GM23338 (cell line): Measurements from ENCODE around the gene ACKR1. TPM values are rescaled to one million over a fixed set of nuclear protein-coding genes. Genes with fewer than 3 reads are reported as not detected.

ENCODE experiments used
- ATAC-seq: fragments of 200-7000 bp; cut with Tn5 transposase; 3 replicates; pipeline ENCODE4 v1.9.1; 2020
- DNase-seq: peaks from one replicate; pipeline ENCODE4 v3.0.0-alpha.2; 2015; ENCODE audit warnings: low spot score
- H2AFZ ChIP-seq: fragments of 200-600 bp; sonication (generic); 2 replicates; pipeline ENCODE4 v1.8.0; 2016; ENCODE audit warnings: antibody characterized with exemption, mild to moderate bottlenecking, moderate library complexity
- H3F3A ChIP-seq: fragments of 200-600 bp; sonication (generic); replicated peaks from 2 replicates; pipeline ENCODE4 v1.8.0; 2017; ENCODE audit warnings: antibody characterized with exemption, mixed run types, low read depth
- H3K27ac ChIP-seq: fragments of 200-600 bp; sonication (generic); 2 replicates; pipeline ENCODE4 v1.6.1; 2016; ENCODE audit warnings: low read depth
- H3K27me3 ChIP-seq: fragments of 200-600 bp; sonication (generic); 2 replicates; pipeline ENCODE4 v1.8.0; 2016; ENCODE audit warnings: mild to moderate bottlenecking, mixed run types, moderate library complexity; ENCODE audit not compliant: insufficient read depth
- H3K36me3 ChIP-seq: fragments of 200-600 bp; sonication (generic); 2 replicates; pipeline ENCODE4 v1.8.0; 2016; ENCODE audit warnings: mild to moderate bottlenecking; ENCODE audit not compliant: insufficient read depth
- H3K4me1 ChIP-seq: fragments of 200-600 bp; sonication (generic); 2 replicates; pipeline ENCODE4 v1.8.0; 2016; ENCODE audit warnings: mild to moderate bottlenecking, moderate library complexity; ENCODE audit not compliant: insufficient read depth
- H3K4me2 ChIP-seq: fragments of 200-600 bp; sonication (generic); 2 replicates; pipeline ENCODE4 v1.7.1; 2017; ENCODE audit warnings: mixed run types
- H3K4me3 ChIP-seq: fragments of 200-600 bp; sonication (generic); 2 replicates; pipeline ENCODE4 v1.6.1; 2016; ENCODE audit warnings: mixed run types
- H3K79me2 ChIP-seq: fragments of 200-600 bp; sonication (generic); replicated peaks from 2 replicates; pipeline ENCODE4 v1.8.0; 2017; ENCODE audit warnings: mild to moderate bottlenecking; ENCODE audit not compliant: insufficient read depth
- H3K9me2 ChIP-seq: fragments of 200-600 bp; sonication (generic); 2 replicates; pipeline ENCODE4 v1.8.0; 2017; ENCODE audit not compliant: insufficient read depth
- H4K20me1 ChIP-seq: fragments of 200-600 bp; sonication (generic); replicated peaks from 2 replicates; pipeline ENCODE4 v1.8.0; 2017; ENCODE audit warnings: mild to moderate bottlenecking; ENCODE audit not compliant: insufficient read depth
- H3K27ac Mint-ChIP-seq: 2 replicates; pipeline ENCODE4 v1.8.0; 2020; ENCODE audit warnings: inconsistent platforms, mild to moderate bottlenecking, moderate library complexity, mixed read lengths
- H3K27me3 Mint-ChIP-seq: 3 replicates; pipeline ENCODE4 v1.8.0; 2022; ENCODE audit warnings: low read depth, mild to moderate bottlenecking, moderate library complexity, mixed read lengths, inconsistent platforms; ENCODE audit not compliant: insufficient read depth, poor library complexity
- H3K36me3 Mint-ChIP-seq: 3 replicates; pipeline ENCODE4 v1.8.0; 2021; ENCODE audit warnings: low read depth, mild to moderate bottlenecking, inconsistent platforms, moderate library complexity, mixed read lengths
- H3K4me1 Mint-ChIP-seq: 3 replicates; pipeline ENCODE4 v1.8.0; 2020; ENCODE audit warnings: mild to moderate bottlenecking, inconsistent platforms, mixed read lengths
- H3K4me3 Mint-ChIP-seq: 3 replicates; pipeline ENCODE4 v1.8.0; 2021; ENCODE audit warnings: moderate library complexity, mild to moderate bottlenecking, inconsistent platforms, mixed read lengths
- H3K9me3 Mint-ChIP-seq: 3 replicates; pipeline ENCODE4 v1.8.0; 2020; ENCODE audit warnings: moderate library complexity, mild to moderate bottlenecking, inconsistent platforms, mixed read lengths
- CREB1 ChIP-seq: fragments of 250-450 bp; sonication (Bioruptor Pico); IDR thresholded peaks from 2 replicates; pipeline ENCODE4 v1.5.0; 2020; ENCODE audit warnings: low read depth, mild to moderate bottlenecking, moderate library complexity
- EZH2phosphoT487 ChIP-seq: fragments of 200-600 bp; sonication (generic); IDR thresholded peaks from one replicate; pipeline ENCODE4 v1.8.1; 2018; ENCODE audit warnings: antibody characterized with exemption; ENCODE audit not compliant: unreplicated experiment
- JUNB ChIP-seq: IDR thresholded peaks from one replicate; pipeline ENCODE4 v1.6.1; 2016; ENCODE audit warnings: antibody characterized with exemption; ENCODE audit not compliant: unreplicated experiment
- NANOG ChIP-seq: IDR thresholded peaks from 2 replicates; pipeline ENCODE4 v1.6.1; 2016; ENCODE audit warnings: antibody characterized with exemption, borderline replicate concordance
- POLR2AphosphoS5 ChIP-seq: IDR thresholded peaks from 2 replicates; pipeline ENCODE4 v1.6.1; 2016; ENCODE audit warnings: antibody characterized with exemption, low read depth
- STAT1 ChIP-seq: IDR thresholded peaks from one replicate; pipeline ENCODE4 v1.6.1; 2016; ENCODE audit warnings: antibody characterized with exemption; ENCODE audit not compliant: unreplicated experiment
- ZNF114 ChIP-seq: fragments of 250-450 bp; sonication (Bioruptor Pico); IDR thresholded peaks from 2 replicates; pipeline ENCODE4 v1.5.0; 2020; ENCODE audit warnings: mild to moderate bottlenecking, moderate library complexity
- ZNF331 ChIP-seq: fragments of 250-450 bp; sonication (Bioruptor Pico); IDR thresholded peaks from 2 replicates; pipeline ENCODE4 v1.5.0; 2020; ENCODE audit warnings: low read depth, mild to moderate bottlenecking, moderate library complexity
- polyA plus RNA-seq: library from polyadenylated mRNA; unstranded; fragments of >200 nt; fragmentation: Nextera tagmentation; extraction: Ambion mirVana; gene quantifications from 2 replicates; pipeline ENCODE4 v1.2.1, GENCODE V29; 2016
- total RNA-seq: library from RNA; depleted of rRNA; stranded (reverse); fragments of >200 nt; shearing (Covaris generic); gene quantifications from 2 replicates; pipeline ENCODE4 v1.2.3, GENCODE V29; 2014
- TF ChIP-seq, protein P1 (sequence below), 2 experiments: fragments of 200-600 bp in 1 of 2; sonication (generic) in 1 of 2; conservative IDR thresholded peaks; 2 replicates each; pipeline versions ENCODE4 v1.5.1 to v1.6.1; 2016 to 2017; ENCODE audit warnings: antibody characterized with exemption in 2 of 2, low read depth in 2 of 2, mild to moderate bottlenecking in 2 of 2, moderate library complexity in 1 of 2
- TF ChIP-seq, protein P2 (sequence below): IDR thresholded peaks from one replicate; pipeline ENCODE4 v1.6.1; 2018; ENCODE audit warnings: antibody characterized with exemption; ENCODE audit not compliant: unreplicated experiment
- TF ChIP-seq, protein P3 (sequence below): fragments of 250-450 bp; sonication (Bioruptor Pico); IDR thresholded peaks from 2 replicates; pipeline ENCODE4 v1.5.0; 2020; ENCODE audit warnings: mild to moderate bottlenecking, moderate library complexity
- TF ChIP-seq, protein P4 (sequence below): IDR thresholded peaks from 2 replicates; pipeline ENCODE4 v1.6.1; 2016; ENCODE audit warnings: antibody characterized with exemption

The ACKR1 gene
- total and polyA plus RNA-seq, 2 experiments from 2014 or later, result 0.29 TPM; not detected in 1

DNA sequence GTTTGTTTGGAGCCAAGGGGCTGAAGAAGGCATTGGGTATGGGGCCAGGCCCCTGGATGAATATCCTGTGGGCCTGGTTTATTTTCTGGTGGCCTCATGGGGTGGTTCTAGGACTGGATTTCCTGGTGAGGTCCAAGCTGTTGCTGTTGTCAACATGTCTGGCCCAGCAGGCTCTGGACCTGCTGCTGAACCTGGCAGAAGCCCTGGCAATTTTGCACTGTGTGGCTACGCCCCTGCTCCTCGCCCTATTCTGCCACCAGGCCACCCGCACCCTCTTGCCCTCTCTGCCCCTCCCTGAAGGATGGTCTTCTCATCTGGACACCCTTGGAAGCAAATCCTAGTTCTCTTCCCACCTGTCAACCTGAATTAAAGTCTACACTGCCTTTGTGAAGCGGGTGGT lies 1.4 kb downstream of the ACKR1 start:
- no peaks in the 10 kb centered on the region for H3K9me3 Mint-ChIP-seq
- H3K4me3 Mint-ChIP-seq, result no peak overlapping the region
- H3K27ac Mint-ChIP-seq, result no peak overlapping the region
- Histone ChIP-seq H3K27ac (no peak overlapping the region), H3K4me1 (peaks cover 10% of the 10 kb centered on the region), H3K4me2 (no peak overlapping the region), H3K4me3 (no peak overlapping the region), H2AFZ (no peak overlapping the region), H3F3A (no peaks in the 10 kb centered on the region), H3K27me3 (no peaks in the 10 kb centered on the region), H4K20me1 (no peaks in the 10 kb centered on the region), H3K79me2 (no peaks in the 10 kb centered on the region), H3K9me2 (no peaks in the 10 kb centered on the region), H3K36me3 (no peaks in the 10 kb centered on the region)
- no peaks in the 10 kb centered on the region; the same call in 2 of the 3 replicates for H3K36me3 Mint-ChIP-seq
- no peak for DNase-seq
- peaks cover 14% of the 10 kb centered on the region for H3K27me3 Mint-ChIP-seq
- ATAC-seq, result no peak
- peaks cover 55% of the 10 kb centered on the region for H3K4me1 Mint-ChIP-seq
- TF ChIP-seq ZNF114 (CRISPR knock-in tag) (no peak), CREB1 (CRISPR knock-in tag) (no peak), EZH2phosphoT487 (no peak), POLR2AphosphoS5 (no peak), JUNB (no peak), NANOG (no peak), STAT1 (no peak), ZNF331 (CRISPR knock-in tag) (no peak)
- TF ChIP-seq, protein P1, sequence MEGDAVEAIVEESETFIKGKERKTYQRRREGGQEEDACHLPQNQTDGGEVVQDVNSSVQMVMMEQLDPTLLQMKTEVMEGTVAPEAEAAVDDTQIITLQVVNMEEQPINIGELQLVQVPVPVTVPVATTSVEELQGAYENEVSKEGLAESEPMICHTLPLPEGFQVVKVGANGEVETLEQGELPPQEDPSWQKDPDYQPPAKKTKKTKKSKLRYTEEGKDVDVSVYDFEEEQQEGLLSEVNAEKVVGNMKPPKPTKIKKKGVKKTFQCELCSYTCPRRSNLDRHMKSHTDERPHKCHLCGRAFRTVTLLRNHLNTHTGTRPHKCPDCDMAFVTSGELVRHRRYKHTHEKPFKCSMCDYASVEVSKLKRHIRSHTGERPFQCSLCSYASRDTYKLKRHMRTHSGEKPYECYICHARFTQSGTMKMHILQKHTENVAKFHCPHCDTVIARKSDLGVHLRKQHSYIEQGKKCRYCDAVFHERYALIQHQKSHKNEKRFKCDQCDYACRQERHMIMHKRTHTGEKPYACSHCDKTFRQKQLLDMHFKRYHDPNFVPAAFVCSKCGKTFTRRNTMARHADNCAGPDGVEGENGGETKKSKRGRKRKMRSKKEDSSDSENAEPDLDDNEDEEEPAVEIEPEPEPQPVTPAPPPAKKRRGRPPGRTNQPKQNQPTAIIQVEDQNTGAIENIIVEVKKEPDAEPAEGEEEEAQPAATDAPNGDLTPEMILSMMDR (conservative IDR thresholded peaks at IDR 0.05; ENCODE audit: low read depth in 2 of 2), result no peak
- TF ChIP-seq, protein P2, sequence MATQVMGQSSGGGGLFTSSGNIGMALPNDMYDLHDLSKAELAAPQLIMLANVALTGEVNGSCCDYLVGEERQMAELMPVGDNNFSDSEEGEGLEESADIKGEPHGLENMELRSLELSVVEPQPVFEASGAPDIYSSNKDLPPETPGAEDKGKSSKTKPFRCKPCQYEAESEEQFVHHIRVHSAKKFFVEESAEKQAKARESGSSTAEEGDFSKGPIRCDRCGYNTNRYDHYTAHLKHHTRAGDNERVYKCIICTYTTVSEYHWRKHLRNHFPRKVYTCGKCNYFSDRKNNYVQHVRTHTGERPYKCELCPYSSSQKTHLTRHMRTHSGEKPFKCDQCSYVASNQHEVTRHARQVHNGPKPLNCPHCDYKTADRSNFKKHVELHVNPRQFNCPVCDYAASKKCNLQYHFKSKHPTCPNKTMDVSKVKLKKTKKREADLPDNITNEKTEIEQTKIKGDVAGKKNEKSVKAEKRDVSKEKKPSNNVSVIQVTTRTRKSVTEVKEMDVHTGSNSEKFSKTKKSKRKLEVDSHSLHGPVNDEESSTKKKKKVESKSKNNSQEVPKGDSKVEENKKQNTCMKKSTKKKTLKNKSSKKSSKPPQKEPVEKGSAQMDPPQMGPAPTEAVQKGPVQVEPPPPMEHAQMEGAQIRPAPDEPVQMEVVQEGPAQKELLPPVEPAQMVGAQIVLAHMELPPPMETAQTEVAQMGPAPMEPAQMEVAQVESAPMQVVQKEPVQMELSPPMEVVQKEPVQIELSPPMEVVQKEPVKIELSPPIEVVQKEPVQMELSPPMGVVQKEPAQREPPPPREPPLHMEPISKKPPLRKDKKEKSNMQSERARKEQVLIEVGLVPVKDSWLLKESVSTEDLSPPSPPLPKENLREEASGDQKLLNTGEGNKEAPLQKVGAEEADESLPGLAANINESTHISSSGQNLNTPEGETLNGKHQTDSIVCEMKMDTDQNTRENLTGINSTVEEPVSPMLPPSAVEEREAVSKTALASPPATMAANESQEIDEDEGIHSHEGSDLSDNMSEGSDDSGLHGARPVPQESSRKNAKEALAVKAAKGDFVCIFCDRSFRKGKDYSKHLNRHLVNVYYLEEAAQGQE, result no peak
- TF ChIP-seq, protein P3, sequence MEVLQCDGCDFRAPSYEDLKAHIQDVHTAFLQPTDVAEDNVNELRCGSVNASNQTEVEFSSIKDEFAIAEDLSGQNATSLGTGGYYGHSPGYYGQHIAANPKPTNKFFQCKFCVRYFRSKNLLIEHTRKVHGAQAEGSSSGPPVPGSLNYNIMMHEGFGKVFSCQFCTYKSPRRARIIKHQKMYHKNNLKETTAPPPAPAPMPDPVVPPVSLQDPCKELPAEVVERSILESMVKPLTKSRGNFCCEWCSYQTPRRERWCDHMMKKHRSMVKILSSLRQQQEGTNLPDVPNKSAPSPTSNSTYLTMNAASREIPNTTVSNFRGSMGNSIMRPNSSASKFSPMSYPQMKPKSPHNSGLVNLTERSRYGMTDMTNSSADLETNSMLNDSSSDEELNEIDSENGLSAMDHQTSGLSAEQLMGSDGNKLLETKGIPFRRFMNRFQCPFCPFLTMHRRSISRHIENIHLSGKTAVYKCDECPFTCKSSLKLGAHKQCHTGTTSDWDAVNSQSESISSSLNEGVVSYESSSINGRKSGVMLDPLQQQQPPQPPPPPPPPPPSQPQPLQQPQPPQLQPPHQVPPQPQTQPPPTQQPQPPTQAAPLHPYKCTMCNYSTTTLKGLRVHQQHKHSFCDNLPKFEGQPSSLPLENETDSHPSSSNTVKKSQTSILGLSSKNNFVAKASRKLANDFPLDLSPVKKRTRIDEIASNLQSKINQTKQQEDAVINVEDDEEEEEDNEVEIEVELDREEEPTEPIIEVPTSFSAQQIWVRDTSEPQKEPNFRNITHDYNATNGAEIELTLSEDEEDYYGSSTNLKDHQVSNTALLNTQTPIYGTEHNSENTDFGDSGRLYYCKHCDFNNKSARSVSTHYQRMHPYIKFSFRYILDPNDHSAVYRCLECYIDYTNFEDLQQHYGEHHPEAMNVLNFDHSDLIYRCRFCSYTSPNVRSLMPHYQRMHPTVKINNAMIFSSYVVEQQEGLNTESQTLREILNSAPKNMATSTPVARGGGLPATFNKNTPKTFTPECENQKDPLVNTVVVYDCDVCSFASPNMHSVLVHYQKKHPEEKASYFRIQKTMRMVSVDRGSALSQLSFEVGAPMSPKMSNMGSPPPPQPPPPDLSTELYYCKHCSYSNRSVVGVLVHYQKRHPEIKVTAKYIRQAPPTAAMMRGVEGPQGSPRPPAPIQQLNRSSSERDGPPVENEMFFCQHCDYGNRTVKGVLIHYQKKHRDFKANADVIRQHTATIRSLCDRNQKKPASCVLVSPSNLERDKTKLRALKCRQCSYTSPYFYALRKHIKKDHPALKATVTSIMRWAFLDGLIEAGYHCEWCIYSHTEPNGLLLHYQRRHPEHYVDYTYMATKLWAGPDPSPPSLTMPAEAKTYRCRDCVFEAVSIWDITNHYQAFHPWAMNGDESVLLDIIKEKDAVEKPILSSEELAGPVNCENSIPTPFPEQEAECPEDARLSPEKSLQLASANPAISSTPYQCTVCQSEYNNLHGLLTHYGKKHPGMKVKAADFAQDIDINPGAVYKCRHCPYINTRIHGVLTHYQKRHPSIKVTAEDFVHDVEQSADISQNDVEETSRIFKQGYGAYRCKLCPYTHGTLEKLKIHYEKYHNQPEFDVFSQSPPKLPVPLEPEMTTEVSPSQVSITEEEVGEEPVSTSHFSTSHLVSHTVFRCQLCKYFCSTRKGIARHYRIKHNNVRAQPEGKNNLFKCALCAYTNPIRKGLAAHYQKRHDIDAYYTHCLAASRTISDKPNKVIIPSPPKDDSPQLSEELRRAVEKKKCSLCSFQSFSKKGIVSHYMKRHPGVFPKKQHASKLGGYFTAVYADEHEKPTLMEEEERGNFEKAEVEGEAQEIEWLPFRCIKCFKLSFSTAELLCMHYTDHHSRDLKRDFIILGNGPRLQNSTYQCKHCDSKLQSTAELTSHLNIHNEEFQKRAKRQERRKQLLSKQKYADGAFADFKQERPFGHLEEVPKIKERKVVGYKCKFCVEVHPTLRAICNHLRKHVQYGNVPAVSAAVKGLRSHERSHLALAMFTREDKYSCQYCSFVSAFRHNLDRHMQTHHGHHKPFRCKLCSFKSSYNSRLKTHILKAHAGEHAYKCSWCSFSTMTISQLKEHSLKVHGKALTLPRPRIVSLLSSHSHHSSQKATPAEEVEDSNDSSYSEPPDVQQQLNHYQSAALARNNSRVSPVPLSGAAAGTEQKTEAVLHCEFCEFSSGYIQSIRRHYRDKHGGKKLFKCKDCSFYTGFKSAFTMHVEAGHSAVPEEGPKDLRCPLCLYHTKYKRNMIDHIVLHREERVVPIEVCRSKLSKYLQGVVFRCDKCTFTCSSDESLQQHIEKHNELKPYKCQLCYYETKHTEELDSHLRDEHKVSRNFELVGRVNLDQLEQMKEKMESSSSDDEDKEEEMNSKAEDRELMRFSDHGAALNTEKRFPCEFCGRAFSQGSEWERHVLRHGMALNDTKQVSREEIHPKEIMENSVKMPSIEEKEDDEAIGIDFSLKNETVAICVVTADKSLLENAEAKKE (CRISPR knock-in tag), result no peak
- TF ChIP-seq, protein P4, sequence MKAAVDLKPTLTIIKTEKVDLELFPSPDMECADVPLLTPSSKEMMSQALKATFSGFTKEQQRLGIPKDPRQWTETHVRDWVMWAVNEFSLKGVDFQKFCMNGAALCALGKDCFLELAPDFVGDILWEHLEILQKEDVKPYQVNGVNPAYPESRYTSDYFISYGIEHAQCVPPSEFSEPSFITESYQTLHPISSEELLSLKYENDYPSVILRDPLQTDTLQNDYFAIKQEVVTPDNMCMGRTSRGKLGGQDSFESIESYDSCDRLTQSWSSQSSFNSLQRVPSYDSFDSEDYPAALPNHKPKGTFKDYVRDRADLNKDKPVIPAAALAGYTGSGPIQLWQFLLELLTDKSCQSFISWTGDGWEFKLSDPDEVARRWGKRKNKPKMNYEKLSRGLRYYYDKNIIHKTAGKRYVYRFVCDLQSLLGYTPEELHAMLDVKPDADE, result no peak
